ENCODE data around the gene C1orf226. TPM values are rescaled to one million over a fixed set of nuclear protein-coding genes. Genes with fewer than 3 reads are reported as not detected.

Gene C1orf226
- total RNA-seq, 1 donor from 2014 or later, result 5.8 TPM

GRCh38 chr1:162381941-162382750, 618 bp downstream of the C1orf226 start:
- DNase-seq (no peak), ATAC-seq (no peak)
- intact Hi-C loops (cut with micrococcal nuclease), result no loop called here

GRCh38 chr1:162383091-162383490, 1.6 kb downstream of the C1orf226 start:
- DNase-seq (no peak), ATAC-seq (no peak)
- intact Hi-C loops (cut with micrococcal nuclease), result no loop called here

- intact Hi-C loops (cut with micrococcal nuclease), result no loop called here
- DNase-seq, result no peak
Observed at GRCh38 chr1:162383516-162383915, 2.0 kb downstream of the C1orf226 start.

GRCh38 chr1:162384116-162384515, 2.6 kb downstream of the C1orf226 start:
- no peak for DNase-seq
- intact Hi-C loops (cut with micrococcal nuclease), result no loop called here
- ATAC-seq, result no peak

More at GRCh38 chr1:162383516-162383915, 2.0 kb downstream of the C1orf226 start:
- ATAC-seq, result no peak

GRCh38 chr1:162384601-162385279, 3.2 kb downstream of the C1orf226 start:
- ATAC-seq (no peak), DNase-seq (no peak)
- intact Hi-C loops (cut with micrococcal nuclease), result no loop called here

GRCh38 chr1:162385280-162385623, 3.7 kb downstream of the C1orf226 start:
- ATAC-seq (no peak), DNase-seq (no peak)
- intact Hi-C loops (cut with micrococcal nuclease), result no loop called here

- DNase-seq, result no peak
- intact Hi-C loops (cut with micrococcal nuclease), result no loop called here
- no peak for ATAC-seq
Observed at GRCh38 chr1:162385702-162386101, 4.2 kb downstream of the C1orf226 start.

GRCh38 chr1:162386292-162387225, 5.0 kb downstream of the C1orf226 start:
- ATAC-seq, result no peak
- intact Hi-C loops (cut with micrococcal nuclease), result no loop called here

GRCh38 chr1:162387226-162388082, 5.9 kb downstream of the C1orf226 start:
- no peak for ATAC-seq
- intact Hi-C loops (cut with micrococcal nuclease), result no loop called here
- no peak for DNase-seq

More at GRCh38 chr1:162386292-162387225, 5.0 kb downstream of the C1orf226 start:
- no peak for DNase-seq

GRCh38 chr1:162388083-162388594, 6.6 kb downstream of the C1orf226 start:
- no peak for ATAC-seq
- intact Hi-C loops (cut with micrococcal nuclease), result no loop called here
- no peak for DNase-seq

GRCh38 chr1:162388615-162389014, 7.1 kb downstream of the C1orf226 start:
- ATAC-seq (peak; percentile 46), DNase-seq (peak; percentile 26)
- intact Hi-C loops (cut with micrococcal nuclease), result no loop called here

- no peak for DNase-seq
- no peak for ATAC-seq
- intact Hi-C loops (cut with micrococcal nuclease), result no loop called here
Observed at GRCh38 chr1:162389021-162389818, 7.7 kb downstream of the C1orf226 start.

- ATAC-seq (no peak), DNase-seq (no peak)
- intact Hi-C loops (cut with micrococcal nuclease), result loop anchor here (5.0 kb wide), 1 partner anchor 333 kb away; no protein-coding TSS in a partner anchor
Observed at GRCh38 chr1:162389971-162390370, 8.4 kb downstream of the C1orf226 start.

GRCh38 chr1:162390396-162391185, 9.1 kb downstream of the C1orf226 start:
- DNase-seq (no peak), ATAC-seq (no peak)
- intact Hi-C loops (cut with micrococcal nuclease), result loop anchor here (5.0 kb wide), 1 partner anchor 333 kb away; no protein-coding TSS in a partner anchor

- ATAC-seq (peak; percentile 41), DNase-seq (no peak)
- intact Hi-C loops (cut with micrococcal nuclease), result loop anchor here (5.0 kb wide), 1 partner anchor 335 kb away; no protein-coding TSS in a partner anchor
Observed at GRCh38 chr1:162391790-162392563, 10.4 kb downstream of the C1orf226 start.

Data from left ventricle myocardium superior (tissue), 1 donor.